T-helper 1 cell treated with Interleukin-12 subunit alpha and Interleukin-12 subunit beta and Interleukin-4 antibody, amounts not matched to agents 30 ng/mL and 1 ng/mL, for 36 hours (primary cell): ENCODE data around the gene ZNF573. TPM values are rescaled to one million over a fixed set of nuclear protein-coding genes. Genes with fewer than 3 reads are reported as not detected.

Source experiments
- intact Hi-C: fragments of 100-400 bp; cut with micrococcal nuclease; formaldehyde crosslinking; loops from one replicate; pipeline ENCODE4 v1.15.1; 2024
- total RNA-seq: library from RNA; stranded (reverse); gene quantifications from 2 replicates; pipeline ENCODE4 v1.2.3, GENCODE V29; 2022

ZNF573 gene
- total RNA-seq, 1 donor from 2014 or later, result 6.3 TPM

GRCh38 chr19:37698216-37698615 is 81.2 kb downstream of the ZNF573 start:
- intact Hi-C loops, result no loop called here

GRCh38 chr19:37695144-37695899 is 84.1 kb downstream of the ZNF573 start:
- intact Hi-C loops, result no loop called here

DNA sequence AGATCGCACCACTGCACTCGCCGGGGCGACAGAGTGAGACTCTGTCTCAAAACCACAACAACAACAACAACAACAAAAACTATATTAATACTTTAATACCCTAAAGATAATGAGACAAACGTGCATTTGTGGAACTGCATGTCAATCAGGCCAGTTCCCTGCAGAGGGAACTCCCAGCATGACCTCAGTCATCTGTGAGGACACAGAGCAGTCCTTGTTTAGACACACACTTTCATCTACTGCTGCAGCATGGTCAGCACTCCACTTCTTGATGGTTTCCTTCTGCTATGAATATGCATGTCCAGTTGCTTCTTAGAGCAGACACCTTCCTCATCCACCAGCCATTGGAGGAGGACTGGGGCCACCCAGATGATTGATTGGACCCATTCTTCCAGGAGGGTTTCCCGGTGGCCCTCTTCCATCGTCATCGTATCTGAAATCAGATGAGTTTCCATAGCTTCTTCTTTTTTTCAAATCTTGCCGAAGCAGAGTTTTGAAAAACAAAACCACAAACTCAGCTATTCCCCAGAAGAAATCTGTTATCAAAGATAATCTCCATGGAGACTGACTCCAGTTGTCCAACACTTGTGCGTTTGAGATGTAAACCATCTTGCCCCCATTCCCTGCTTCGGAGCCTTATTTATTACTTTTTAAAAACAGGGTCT is 86.3 kb downstream of the ZNF573 start:
- intact Hi-C loops, result loop anchor here (1.0 to 2.0 kb wide), 4 partner anchors 26 to 322 kb away; partner anchors contain the start of genes ZFP30, ZNF527, ZNF540 and ZNF571

GRCh38 chr19:37691881-37692504 is 87.4 kb downstream of the ZNF573 start:
- intact Hi-C loops, result loop anchor here (1.0 to 2.0 kb wide), 4 partner anchors 27 to 321 kb away; partner anchors contain the start of genes ZFP30, ZNF527, ZNF540 and ZNF571

Other genes with a start within 250 kb of the ZNF573 start
- gene ZNF571, start 184.8 kb downstream of the ZNF573 start, total RNA-seq, result 0.59 and 1.2 TPM in 2 replicates
- gene ZNF540, start 184.7 kb downstream of the ZNF573 start, total RNA-seq, result 0.44 and 0.93 TPM in 2 replicates
- 9.6 and 11.6 TPM in 2 replicates for gene ZFP30, start 124.1 kb downstream of the ZNF573 start, total RNA-seq
- 2.1 and 2.2 TPM in 2 replicates for gene ZNF607, start 59.8 kb downstream of the ZNF573 start, total RNA-seq
- gene WDR87, start 127.0 kb upstream of the ZNF573 start, total RNA-seq, result not detected in 2 replicates
- 15.7 and 16.5 TPM in 2 replicates for gene SIPA1L3, start 127.6 kb upstream of the ZNF573 start, total RNA-seq